PFSK-1 (cell line): ENCODE results near the gene CPA3.

Experiments
- FOXP2 ChIP-seq: optimal IDR thresholded peaks from 2 replicates; pipeline ENCODE3; 2011; ENCODE audit warnings: borderline replicate concordance, control low read depth, inconsistent platforms; ENCODE audit not compliant: insufficient read depth; ENCODE audit errors: extremely low read length, extremely low read depth
- POLR2AphosphoS5 ChIP-seq: IDR thresholded peaks from 2 replicates; pipeline ENCODE4 v1.6.1; 2012; ENCODE audit warnings: low read depth, mild to moderate bottlenecking, control low read depth, low read length, moderate library complexity
- REST ChIP-seq, 2 experiments: IDR thresholded peaks; 2 replicates each; pipeline versions ENCODE4 v1.6.1 to v1.8.0; 2011 to 2012; ENCODE audit warnings: low read depth in 2 of 2, low read length in 2 of 2, control low read depth in 1 of 2, inconsistent platforms in 1 of 2, mild to moderate bottlenecking in 1 of 2, moderate library complexity in 1 of 2; ENCODE audit not compliant: insufficient read depth in 1 of 2
- SIN3A ChIP-seq: IDR thresholded peaks from 2 replicates; pipeline ENCODE4 v1.6.1; 2012; ENCODE audit warnings: mild to moderate bottlenecking, low read length, moderate library complexity, borderline replicate concordance; ENCODE audit not compliant: insufficient read depth
- TAF1 ChIP-seq: IDR thresholded peaks from 2 replicates; pipeline ENCODE4 v1.6.1; 2012; ENCODE audit warnings: low read length, control low read depth, borderline replicate concordance; ENCODE audit not compliant: insufficient read depth

The CPA3 gene

GRCh38 chr3:148903941-148904340, 38.8 kb downstream of the CPA3 start:
- TF ChIP-seq SIN3A (no peak), POLR2AphosphoS5 (no peak), REST (IDR thresholded peaks at IDR 0.05; ENCODE audit: insufficient read depth in 1 of 2, low read depth in 2 of 2, low read length in 2 of 2) (no peak), FOXP2 (no peak), TAF1 (no peak)

GRCh38 chr3:148906667-148907066, 41.6 kb downstream of the CPA3 start:
- no peak for TF ChIP-seq FOXP2
- no peak for TF ChIP-seq POLR2AphosphoS5
- no peak for TF ChIP-seq SIN3A
- TF ChIP-seq REST (IDR thresholded peaks at IDR 0.05; ENCODE audit: insufficient read depth in 1 of 2, low read depth in 2 of 2, low read length in 2 of 2), result no peak
- no peak for TF ChIP-seq TAF1

- TF ChIP-seq SIN3A (no peak), REST (IDR thresholded peaks at IDR 0.05; ENCODE audit: insufficient read depth in 1 of 2, low read depth in 2 of 2, low read length in 2 of 2) (no peak)
Measured at GRCh38 chr3:148911173-148911572, 46.1 kb downstream of the CPA3 start.

- TF ChIP-seq FOXP2 (no peak), POLR2AphosphoS5 (no peak), SIN3A (no peak), REST (IDR thresholded peaks at IDR 0.05; ENCODE audit: insufficient read depth in 1 of 2, low read depth in 2 of 2, low read length in 2 of 2) (no peak), TAF1 (no peak)
Measured at GRCh38 chr3:148911592-148911991, 46.5 kb downstream of the CPA3 start.

GRCh38 chr3:148914936-148915690, 50.0 kb downstream of the CPA3 start:
- no peak for TF ChIP-seq FOXP2
- no peak for TF ChIP-seq TAF1
- no peak for TF ChIP-seq POLR2AphosphoS5
- no peak for TF ChIP-seq REST (IDR thresholded peaks at IDR 0.05; ENCODE audit: insufficient read depth in 1 of 2, low read depth in 2 of 2, low read length in 2 of 2)
- no peak for TF ChIP-seq SIN3A
